A549 (cell line): ENCODE results near the gene CCNJ. TPM values are rescaled to one million over a fixed set of nuclear protein-coding genes. Genes with fewer than 3 reads are reported as not detected.

Experiments
- ATAC-seq, 2 experiments: fragments of 200-7000 bp in 1 of 2; fragments of >200 bp in 1 of 2; cut with Nextera tagmentation in 1 of 2; cut with Tn5 transposase in 1 of 2; 3 replicates each; pipeline versions ENCODE4 v1.8.0 to v1.9.1; 2018 to 2020; ENCODE audit warnings: mild to moderate bottlenecking in 1 of 2, moderate library complexity in 1 of 2
- CTCF ChIA-PET: fragments of 300-600 bp; sonication (Branson Sonifier 250); formaldehyde crosslinking; extraction: SDS; loops from one replicate; lab custom pipeline; 2021; ENCODE audit warnings: antibody characterized with exemption, inconsistent platforms; lab: Yijun Ruan, JAX
- POLR2A ChIA-PET: fragments of 350-600 bp; formaldehyde crosslinking; extraction: SDS; loops from one replicate; lab custom pipeline; 2021; ENCODE audit warnings: antibody characterized with exemption, inconsistent platforms; lab: Yijun Ruan, JAX
- DNase-seq, 2 experiments: peaks; one replicate each; pipeline versions ENCODE4 v3.0.0 to v3.0.0-alpha.2; 2011 to 2016; ENCODE audit warnings: low read depth in 1 of 2, low spot score in 1 of 2
- FAIRE-seq: peaks from 2 replicates; lab custom pipeline; 2011; peaks lifted over from hg19 to GRCh38; lab: Jason Lieb, UNC
- H3K27ac ChIP-seq, 2 experiments: fragments of >200 bp; sonication (Bioruptor Twin); formaldehyde crosslinking; 3 replicates each; pipeline ENCODE4 v1.5.1; 2016 to 2017
- H3K4me1 ChIP-seq: fragments of >200 bp; sonication (Bioruptor Twin); formaldehyde crosslinking; 3 replicates; pipeline ENCODE4 v1.6.1; 2016
- H3K4me2 ChIP-seq: fragments of >200 bp; sonication (Bioruptor Twin); formaldehyde crosslinking; 3 replicates; pipeline ENCODE4 v1.6.1; 2016
- H3K4me3 ChIP-seq: fragments of >200 bp; sonication (Bioruptor Twin); formaldehyde crosslinking; 3 replicates; pipeline ENCODE4 v1.5.1; 2016
- H3K9me3 ChIP-seq: fragments of >200 bp; sonication (Bioruptor Twin); formaldehyde crosslinking; 3 replicates; pipeline ENCODE4 v1.6.1; 2016
- CBX8 ChIP-seq: fragments of 200-600 bp; sonication (generic); IDR thresholded peaks from 2 replicates; pipeline ENCODE4 v1.6.1; 2016
- CEBPB ChIP-seq, 2 experiments: fragments of >200 bp in 1 of 2; sonication (Bioruptor Twin) in 1 of 2; formaldehyde crosslinking in 1 of 2; IDR thresholded peaks; 2 replicates each; pipeline ENCODE4 v1.6.1; 2012 to 2016
- CHD4 ChIP-seq: fragments of 200-600 bp; sonication (generic); IDR thresholded peaks from 2 replicates; pipeline ENCODE4 v1.6.1; 2016; ENCODE audit warnings: antibody characterized with exemption, mild to moderate bottlenecking, borderline replicate concordance
- EHF ChIP-seq: fragments of 250-450 bp; sonication (Bioruptor Pico); IDR thresholded peaks from 2 replicates; pipeline ENCODE4 v1.5.0; 2020; ENCODE audit warnings: mild to moderate bottlenecking
- EHMT2 ChIP-seq: fragments of 200-600 bp; sonication (generic); IDR thresholded peaks from 2 replicates; pipeline ENCODE4 v1.6.1; 2016; ENCODE audit warnings: antibody characterized with exemption, low read depth, mild to moderate bottlenecking, moderate library complexity
- ELK1 ChIP-seq: fragments of 150-350 bp; IDR thresholded peaks from 2 replicates; pipeline ENCODE4 v1.6.1; 2014; ENCODE audit warnings: low read depth, mild to moderate bottlenecking, low read length
- FOSB ChIP-seq: fragments of 250-450 bp; sonication (Bioruptor Pico); IDR thresholded peaks from 2 replicates; pipeline ENCODE4 v1.5.0; 2020; ENCODE audit warnings: mild to moderate bottlenecking, moderate library complexity
- FOXS1 ChIP-seq: fragments of 250-450 bp; sonication (Bioruptor Pico); IDR thresholded peaks from 2 replicates; pipeline ENCODE4 v1.5.0; 2020; ENCODE audit warnings: mild to moderate bottlenecking, moderate library complexity
- HDAC2 ChIP-seq: fragments of 200-600 bp; sonication (generic); IDR thresholded peaks from 2 replicates; pipeline ENCODE4 v1.6.1; 2016
- HES2 ChIP-seq: fragments of >200 bp; sonication (Bioruptor Twin); formaldehyde crosslinking; IDR thresholded peaks from 2 replicates; pipeline ENCODE4 v1.6.1; 2016
- HOXA7 ChIP-seq: fragments of 250-450 bp; sonication (Bioruptor Pico); IDR thresholded peaks from 2 replicates; pipeline ENCODE4 v1.5.0; 2020; ENCODE audit warnings: mild to moderate bottlenecking, moderate library complexity
- HOXB13 ChIP-seq: fragments of 250-450 bp; sonication (Bioruptor Pico); IDR thresholded peaks from 2 replicates; pipeline ENCODE4 v1.5.0; 2020; ENCODE audit warnings: low read depth, mild to moderate bottlenecking, moderate library complexity
- HOXB5 ChIP-seq: fragments of 250-450 bp; sonication (Bioruptor Pico); IDR thresholded peaks from 2 replicates; pipeline ENCODE4 v1.5.0; 2020; ENCODE audit warnings: mild to moderate bottlenecking, moderate library complexity
- JUN ChIP-seq, 2 experiments: fragments of >200 bp; sonication (Bioruptor Twin); formaldehyde crosslinking; IDR thresholded peaks; 2 replicates in 1 of 2; 3 replicates in 1 of 2; pipeline ENCODE4 v1.6.1; 2016 to 2017
- KDM5A ChIP-seq: fragments of 200-600 bp; sonication (generic); IDR thresholded peaks from 2 replicates; pipeline ENCODE4 v1.6.1; 2016; ENCODE audit warnings: antibody characterized with exemption, mild to moderate bottlenecking
- MAZ ChIP-seq: fragments of 150-350 bp; IDR thresholded peaks from 2 replicates; pipeline ENCODE4 v1.6.1; 2014; ENCODE audit warnings: antibody characterized with exemption, low read depth, low read length, borderline replicate concordance
- MYC ChIP-seq: IDR thresholded peaks from 2 replicates; pipeline ENCODE4 v1.6.1; 2012; ENCODE audit warnings: mild to moderate bottlenecking, inconsistent platforms, low read length, improper control_type of control experiment, borderline replicate concordance
- NFE2L2 ChIP-seq: fragments of 150-350 bp; conservative IDR thresholded peaks from 2 replicates; pipeline ENCODE4 v1.6.1; 2014; ENCODE audit warnings: low read length
- NPAS2 ChIP-seq: fragments of 250-450 bp; sonication (Bioruptor Pico); IDR thresholded peaks from 2 replicates; pipeline ENCODE4 v1.8.0; 2022; ENCODE audit warnings: mild to moderate bottlenecking, moderate library complexity, borderline replicate concordance
- PHF8 ChIP-seq: fragments of 200-600 bp; sonication (generic); IDR thresholded peaks from 2 replicates; pipeline ENCODE4 v1.6.1; 2016; ENCODE audit warnings: low read depth, mild to moderate bottlenecking, antibody characterized with exemption, moderate library complexity, borderline replicate concordance
- RCOR1 ChIP-seq: fragments of 150-350 bp; IDR thresholded peaks from 2 replicates; pipeline ENCODE4 v1.6.1; 2014; ENCODE audit warnings: antibody characterized with exemption, low read length, low read depth
- ZC3H11A ChIP-seq: fragments of 450-650 bp; IDR thresholded peaks from 2 replicates; pipeline ENCODE4 v1.6.1; 2014; ENCODE audit warnings: antibody characterized with exemption, mild to moderate bottlenecking
- ZNF302 ChIP-seq: fragments of 250-450 bp; sonication (Bioruptor Pico); IDR thresholded peaks from 2 replicates; pipeline ENCODE4 v1.9.0; 2021; ENCODE audit warnings: inconsistent platforms, mild to moderate bottlenecking, moderate library complexity
- WGBS: methylation state at CpG from one replicate; pipeline ENCODE4 v1.1.6; 2017; ENCODE audit errors: missing lambda C conversion rate; 5-methylcytosine and 5-hydroxymethylcytosine counted together
- polyA plus RNA-seq, 4 experiments: library from polyadenylated mRNA; depleted of rRNA in 3 of 4; stranded (reverse); fragments of >200 nt; fragmentation: RNase III in 1 of 4; extraction: RNeasy Plus Mini Kit Qiagen cat#74134 plus additional on column Dnase treatment in 1 of 4; gene quantifications; 2 replicates in 3 of 4; 3 replicates in 1 of 4; pipeline ENCODE4 v1.2.3, GENCODE V29; 2011 to 2017
- TF ChIP-seq, protein P1 (sequence below): fragments of >200 bp; sonication (Bioruptor Twin); formaldehyde crosslinking; IDR thresholded peaks from 3 replicates; pipeline ENCODE4 v1.6.1; 2016
- TF ChIP-seq, protein P2 (sequence below): fragments of 250-450 bp; sonication (Bioruptor Pico); IDR thresholded peaks from 2 replicates; pipeline ENCODE4 v1.5.0; 2020; ENCODE audit warnings: low read depth, mild to moderate bottlenecking, moderate library complexity
- TF ChIP-seq, protein P3 (sequence below): fragments of 250-450 bp; sonication (Bioruptor Pico); IDR thresholded peaks from 2 replicates; pipeline ENCODE4 v1.5.0; 2021; ENCODE audit warnings: mild to moderate bottlenecking, moderate library complexity, borderline replicate concordance
- TF ChIP-seq, protein P4 (sequence below): IDR thresholded peaks from 2 replicates; pipeline ENCODE4 v1.6.1; 2012; ENCODE audit warnings: low read depth, borderline replicate concordance
- TF ChIP-seq, protein P5 (sequence below): IDR thresholded peaks from 2 replicates; pipeline ENCODE4 v1.6.1; 2012

CCNJ gene
- polyA plus RNA-seq, 2 of the 4 experiments (the other 2 are of a cell fraction), result 6.5 to 12.0 TPM

GRCh38 chr10:96089116-96089515, 45.7 kb downstream of the CCNJ start:
- H3K9me3 ChIP-seq, result peaks cover 7% of the 10 kb centered on the region
- H3K4me1 ChIP-seq, result peaks cover 8% of the 10 kb centered on the region; the same call in 1 of the 3 replicates
- TF ChIP-seq HOXB5 (CRISPR knock-in tag), result no peak
- no peak for TF ChIP-seq MAZ
- TF ChIP-seq EHF (CRISPR knock-in tag), result no peak
- no peak for TF ChIP-seq RCOR1
- no peak for TF ChIP-seq JUN (IDR thresholded peaks at IDR 0.05)
- TF ChIP-seq, protein P1, sequence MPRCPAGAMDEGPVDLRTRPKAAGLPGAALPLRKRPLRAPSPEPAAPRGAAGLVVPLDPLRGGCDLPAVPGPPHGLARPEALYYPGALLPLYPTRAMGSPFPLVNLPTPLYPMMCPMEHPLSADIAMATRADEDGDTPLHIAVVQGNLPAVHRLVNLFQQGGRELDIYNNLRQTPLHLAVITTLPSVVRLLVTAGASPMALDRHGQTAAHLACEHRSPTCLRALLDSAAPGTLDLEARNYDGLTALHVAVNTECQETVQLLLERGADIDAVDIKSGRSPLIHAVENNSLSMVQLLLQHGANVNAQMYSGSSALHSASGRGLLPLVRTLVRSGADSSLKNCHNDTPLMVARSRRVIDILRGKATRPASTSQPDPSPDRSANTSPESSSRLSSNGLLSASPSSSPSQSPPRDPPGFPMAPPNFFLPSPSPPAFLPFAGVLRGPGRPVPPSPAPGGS, result no peak
- no peak for TF ChIP-seq HES2
- no peak for TF ChIP-seq CEBPB (IDR thresholded peaks at IDR 0.05)
- no peak for TF ChIP-seq HOXA7
- TF ChIP-seq HDAC2, result no peak
- TF ChIP-seq HOXB13 (CRISPR knock-in tag), result no peak
- TF ChIP-seq NFE2L2, result no peak
- no peak for TF ChIP-seq FOXS1 (CRISPR knock-in tag)
- TF ChIP-seq KDM5A, result no peak
- TF ChIP-seq, protein P2, sequence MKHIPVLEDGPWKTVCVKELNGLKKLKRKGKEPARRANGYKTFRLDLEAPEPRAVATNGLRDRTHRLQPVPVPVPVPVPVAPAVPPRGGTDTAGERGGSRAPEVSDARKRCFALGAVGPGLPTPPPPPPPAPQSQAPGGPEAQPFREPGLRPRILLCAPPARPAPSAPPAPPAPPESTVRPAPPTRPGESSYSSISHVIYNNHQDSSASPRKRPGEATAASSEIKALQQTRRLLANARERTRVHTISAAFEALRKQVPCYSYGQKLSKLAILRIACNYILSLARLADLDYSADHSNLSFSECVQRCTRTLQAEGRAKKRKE, result no peak
- TF ChIP-seq, protein P3, sequence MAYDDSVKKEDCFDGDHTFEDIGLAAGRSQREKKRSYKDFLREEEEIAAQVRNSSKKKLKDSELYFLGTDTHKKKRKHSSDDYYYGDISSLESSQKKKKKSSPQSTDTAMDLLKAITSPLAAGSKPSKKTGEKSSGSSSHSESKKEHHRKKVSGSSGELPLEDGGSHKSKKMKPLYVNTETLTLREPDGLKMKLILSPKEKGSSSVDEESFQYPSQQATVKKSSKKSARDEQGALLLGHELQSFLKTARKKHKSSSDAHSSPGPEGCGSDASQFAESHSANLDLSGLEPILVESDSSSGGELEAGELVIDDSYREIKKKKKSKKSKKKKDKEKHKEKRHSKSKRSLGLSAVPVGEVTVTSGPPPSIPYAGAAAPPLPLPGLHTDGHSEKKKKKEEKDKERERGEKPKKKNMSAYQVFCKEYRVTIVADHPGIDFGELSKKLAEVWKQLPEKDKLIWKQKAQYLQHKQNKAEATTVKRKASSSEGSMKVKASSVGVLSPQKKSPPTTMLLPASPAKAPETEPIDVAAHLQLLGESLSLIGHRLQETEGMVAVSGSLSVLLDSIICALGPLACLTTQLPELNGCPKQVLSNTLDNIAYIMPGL, result no peak
- peak; percentile 22 to 32 for DNase-seq
- H3K27ac ChIP-seq, result peak overlapping the region; percentile 94 to 98
- peak overlapping the region; percentile 77 for H3K4me2 ChIP-seq
- 20% methylated on average over 2 of the region's 2 CpGs for WGBS
- no peak for FAIRE-seq
- POLR2A ChIA-PET, result interaction anchor here (0.8 to 2.6 kb wide), 11 partner anchors 9 to 395 kb away, joined by 3 to 146 read pairs (median 4); partner anchors contain the start of genes CCNJ, TCTN3 and ZNF518A
- peak overlapping the region; percentile 77 for H3K4me3 ChIP-seq
- ATAC-seq, result peak in 1 of 2 experiments; percentile 24; a peak in 3 of 6 replicates
- CTCF ChIA-PET, result interaction anchor here (0.7 to 1.8 kb wide), 3 partner anchors 25 to 141 kb away, joined by 3 to 4 read pairs (median 4); partner anchors contain the start of gene ZNF518A

GRCh38 chr10:96089670-96090462, 46.5 kb downstream of the CCNJ start:
- H3K4me1 ChIP-seq, result peaks cover 8% of the 10 kb centered on the region; the same call in 1 of the 3 replicates
- WGBS, result 2% methylated on average over 24 of the region's 47 CpGs
- CTCF ChIA-PET, result interaction anchor here (0.7 to 1.8 kb wide), 3 partner anchors 25 to 140 kb away, joined by 3 to 4 read pairs (median 4); partner anchors contain the start of gene ZNF518A
- peak; percentile 91 to 98 for DNase-seq
- FAIRE-seq, result peak; percentile 56
- peak overlapping the region; percentile 77 for H3K4me3 ChIP-seq
- peaks cover 7% of the 10 kb centered on the region for H3K9me3 ChIP-seq
- peak; percentile 98 for ATAC-seq
- POLR2A ChIA-PET, result interaction anchor here (0.8 to 2.6 kb wide), 11 partner anchors 8 to 396 kb away, joined by 3 to 146 read pairs (median 4); partner anchors contain the start of genes CCNJ, TCTN3 and ZNF518A
- H3K4me2 ChIP-seq, result peak overlapping the region; percentile 77
- H3K27ac ChIP-seq, result peak overlapping the region; percentile 94 to 98
- TF ChIP-seq KDM5A (peak; percentile 74), ELK1 (peak; percentile 42; the same call in 1 of the 2 replicates), FOSB (CRISPR knock-in tag) (no peak), ZNF302 (CRISPR knock-in tag) (no peak), ZC3H11A (no peak), NPAS2 (CRISPR knock-in tag) (no peak), MYC (no peak), CEBPB (IDR thresholded peaks at IDR 0.05) (peak in 1 of 2 experiments; percentile 79; a peak in 2 of 4 replicates), CBX8 (no peak), RCOR1 (no peak), PHF8 (peak; percentile 99), CHD4 (no peak), EHF (CRISPR knock-in tag) (peak; percentile 80; the same call in 1 of the 2 replicates), EHMT2 (peak; percentile 84)
- TF ChIP-seq, protein P4, sequence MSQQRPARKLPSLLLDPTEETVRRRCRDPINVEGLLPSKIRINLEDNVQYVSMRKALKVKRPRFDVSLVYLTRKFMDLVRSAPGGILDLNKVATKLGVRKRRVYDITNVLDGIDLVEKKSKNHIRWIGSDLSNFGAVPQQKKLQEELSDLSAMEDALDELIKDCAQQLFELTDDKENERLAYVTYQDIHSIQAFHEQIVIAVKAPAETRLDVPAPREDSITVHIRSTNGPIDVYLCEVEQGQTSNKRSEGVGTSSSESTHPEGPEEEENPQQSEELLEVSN, result peak; percentile 44; the same call in 1 of the 2 replicates
- TF ChIP-seq, protein P5, sequence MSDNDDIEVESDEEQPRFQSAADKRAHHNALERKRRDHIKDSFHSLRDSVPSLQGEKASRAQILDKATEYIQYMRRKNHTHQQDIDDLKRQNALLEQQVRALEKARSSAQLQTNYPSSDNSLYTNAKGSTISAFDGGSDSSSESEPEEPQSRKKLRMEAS, result peak; percentile 86
